IMR-90 (cell line): Measurements from ENCODE around the gene SLC28A3. TPM values are rescaled to one million over a fixed set of nuclear protein-coding genes. Genes with fewer than 3 reads are reported as not detected.

ENCODE experiments used
- ATAC-seq: fragments of 200-7000 bp; cut with Tn5 transposase; 2 replicates; pipeline ENCODE4 v1.9.1; 2020; ENCODE audit warnings: low read depth, mild to moderate bottlenecking, moderate library complexity
- BruUV-seq: library from RNA; stranded (reverse); fragments of 400-500 nt; replicated peaks from 2 replicates; lab custom pipeline; 2021; lab: Mats Ljungman, UMichigan
- CTCF ChIA-PET: fragments of 300-600 bp; formaldehyde crosslinking; extraction: SDS; loops from one replicate; lab custom pipeline; 2021; ENCODE audit warnings: antibody characterized with exemption; lab: Yijun Ruan, JAX
- POLR2A ChIA-PET: fragments of 300-600 bp; sonication (Branson Sonifier 250); formaldehyde crosslinking; loops from one replicate; lab custom pipeline; 2022; ENCODE audit warnings: antibody characterized with exemption; ENCODE audit not compliant: unreplicated experiment; lab: Charles Lee
- DNase-seq: peaks from one replicate; pipeline ENCODE4 v3.0.0; 2013
- H2AFZ ChIP-seq: replicated peaks from 2 replicates; pipeline ENCODE3; 2013; ENCODE audit warnings: low read length, mild to moderate bottlenecking; ENCODE audit not compliant: poor library complexity
- H2AK5ac ChIP-seq: 2 replicates; pipeline ENCODE4 v1.6.1; 2013; ENCODE audit warnings: low read depth, low read length, inconsistent platforms
- H2AK9ac ChIP-seq: replicated peaks from 2 replicates; pipeline ENCODE3; 2013; ENCODE audit warnings: mild to moderate bottlenecking, low read depth, low read length, moderate library complexity; ENCODE audit not compliant: poor library complexity
- H2BK120ac ChIP-seq: 2 replicates; pipeline ENCODE4 v1.6.1; 2013; ENCODE audit warnings: low read depth, low read length, inconsistent platforms
- H2BK15ac ChIP-seq: 3 replicates; pipeline ENCODE4 v1.6.1; 2013; ENCODE audit warnings: low read depth, low read length, inconsistent platforms
- H2BK20ac ChIP-seq: 2 replicates; pipeline ENCODE4 v1.6.1; 2013; ENCODE audit warnings: low read depth, mild to moderate bottlenecking, inconsistent platforms, low read length, moderate library complexity
- H2BK5ac ChIP-seq: 2 replicates; pipeline ENCODE4 v1.6.1; 2013; ENCODE audit warnings: mild to moderate bottlenecking, low read depth, low read length, inconsistent platforms; ENCODE audit not compliant: poor library complexity, severe bottlenecking
- H3K14ac ChIP-seq: replicated peaks from 2 replicates; pipeline ENCODE4 v1.6.1; 2013; ENCODE audit warnings: low read depth, low read length, inconsistent platforms
- H3K18ac ChIP-seq: 2 replicates; pipeline ENCODE4 v1.6.1; 2013; ENCODE audit warnings: low read depth, low read length, control low read depth
- H3K23ac ChIP-seq: 2 replicates; pipeline ENCODE4 v1.6.1; 2013; ENCODE audit warnings: low read depth, low read length, inconsistent platforms
- H3K27ac ChIP-seq: 2 replicates; pipeline ENCODE4 v1.5.1; 2013; ENCODE audit warnings: mild to moderate bottlenecking, control low read depth, low read length; ENCODE audit not compliant: insufficient read depth
- H3K27me3 ChIP-seq: 2 replicates; pipeline ENCODE4 v1.6.1; 2013; ENCODE audit warnings: low read length; ENCODE audit not compliant: control insufficient read depth, insufficient read depth
- H3K36me3 ChIP-seq: 2 replicates; pipeline ENCODE4 v1.6.1; 2013; ENCODE audit warnings: low read length, mixed read lengths; ENCODE audit not compliant: control insufficient read depth, insufficient read depth
- H3K4ac ChIP-seq: 2 replicates; pipeline ENCODE4 v1.6.1; 2013; ENCODE audit warnings: low read depth, low read length, inconsistent platforms
- H3K4me1 ChIP-seq: 2 replicates; pipeline ENCODE4 v1.6.1; 2013; ENCODE audit warnings: low read length, mixed read lengths; ENCODE audit not compliant: control insufficient read depth, insufficient read depth
- H3K4me2 ChIP-seq: 2 replicates; pipeline ENCODE4 v1.6.1; 2013; ENCODE audit warnings: low read depth, mild to moderate bottlenecking, control low read depth, low read length, moderate library complexity
- H3K4me3 ChIP-seq: 2 replicates; pipeline ENCODE4 v1.5.1; 2013; ENCODE audit warnings: low read depth, mild to moderate bottlenecking, control low read depth, low read length, moderate library complexity; ENCODE audit not compliant: insufficient read depth
- H3K56ac ChIP-seq: 2 replicates; pipeline ENCODE4 v1.6.1; 2013; ENCODE audit warnings: low read length, inconsistent platforms; ENCODE audit not compliant: insufficient read depth; ENCODE audit errors: extremely low read depth
- H3K79me1 ChIP-seq, 2 experiments: 2 replicates each; pipeline ENCODE4 v1.6.1; 2013; ENCODE audit warnings: low read length in 2 of 2, inconsistent platforms in 1 of 2, low read depth in 1 of 2
- H3K9ac ChIP-seq: 2 replicates; pipeline ENCODE4 v1.6.1; 2013; ENCODE audit warnings: low read depth, low read length, control low read depth
- H3K9me1 ChIP-seq: 2 replicates; pipeline ENCODE4 v1.6.1; 2013; ENCODE audit warnings: low read length, inconsistent platforms; ENCODE audit not compliant: insufficient read depth
- H3K9me3 ChIP-seq: 2 replicates; pipeline ENCODE4 v1.6.1; 2013; ENCODE audit warnings: low read length; ENCODE audit not compliant: control insufficient read depth, insufficient read depth
- H4K20me1 ChIP-seq: 2 replicates; pipeline ENCODE4 v1.6.1; 2013; ENCODE audit warnings: low read length, inconsistent platforms; ENCODE audit not compliant: insufficient read depth
- H4K5ac ChIP-seq: 2 replicates; pipeline ENCODE4 v1.6.1; 2013; ENCODE audit warnings: mild to moderate bottlenecking, low read depth, low read length, control low read depth
- H4K8ac ChIP-seq, 2 experiments: 2 replicates each; pipeline ENCODE4 v1.6.1; 2013; ENCODE audit warnings: low read depth in 2 of 2, low read length in 2 of 2, control low read depth in 1 of 2, inconsistent platforms in 1 of 2
- H4K91ac ChIP-seq: 2 replicates; pipeline ENCODE4 v1.6.1; 2013; ENCODE audit warnings: low read depth, low read length, inconsistent platforms; ENCODE audit not compliant: insufficient read depth
- BHLHE40 ChIP-seq: fragments of 150-350 bp; IDR thresholded peaks from 2 replicates; pipeline ENCODE4 v1.6.1; 2016; ENCODE audit warnings: mild to moderate bottlenecking, low read depth, low read length
- CEBPB ChIP-seq: IDR thresholded peaks from 2 replicates; pipeline ENCODE4 v1.6.1; 2012; ENCODE audit warnings: low read depth, low read length, improper control_type of control experiment
- MAFK ChIP-seq: IDR thresholded peaks from 2 replicates; pipeline ENCODE4 v1.6.1; 2012; ENCODE audit warnings: low read depth, low read length, improper control_type of control experiment
- POLR2A ChIP-seq: IDR thresholded peaks from 2 replicates; pipeline ENCODE4 v1.6.1; 2012; ENCODE audit warnings: mild to moderate bottlenecking, low read depth, low read length
- RCOR1 ChIP-seq: IDR thresholded peaks from 2 replicates; pipeline ENCODE4 v1.6.1; 2012; ENCODE audit warnings: mild to moderate bottlenecking, low read length, improper control_type of control experiment; ENCODE audit not compliant: insufficient replicate concordance
- WGBS, 2 experiments: methylation state at CpG; one replicate each; pipeline versions ENCODE4 v1.1.5 to v1.1.7; 2013; ENCODE audit warnings: missing lambda C conversion rate in 2 of 2; ENCODE audit not compliant: insufficient read length in 1 of 2; ENCODE audit errors: extremely low coverage in 2 of 2; 5-methylcytosine and 5-hydroxymethylcytosine counted together
- dilution Hi-C: fragments of 300-500 bp; cut with HindIII; formaldehyde crosslinking; loops from one replicate; pipeline ENCODE4 v1.14.3; 2018; ENCODE audit warnings: low sequenced_read_pairs; ENCODE audit not compliant: unreplicated experiment
- in situ Hi-C: fragments of 300-500 bp; cut with MboI; formaldehyde crosslinking; loops from 3 replicates; pipeline ENCODE4 v1.14.3; 2019; ENCODE audit warnings: low sequenced_read_pairs, inconsistent platforms, mixed read lengths
- intact Hi-C: fragments of 100-400 bp; cut with micrococcal nuclease; formaldehyde crosslinking; loops from 2 replicates; pipeline ENCODE4 v1.10.0; 2022
- polyA plus RNA-seq, 3 experiments: library from polyadenylated mRNA; depleted of rRNA; stranded (reverse); fragments of >200 nt; gene quantifications; 2 replicates each; pipeline ENCODE4 v1.2.3, GENCODE V29; 2012; ENCODE audit warnings: low replicate concordance in 1 of 3
- total RNA-seq: library from RNA; depleted of rRNA; stranded (reverse); fragments of >200 nt; gene quantifications from 2 replicates; pipeline ENCODE4 v1.2.3, GENCODE V29; 2012
- TF ChIP-seq, protein P1 (sequence below): conservative IDR thresholded peaks from 2 replicates; pipeline ENCODE4 v1.5.1; 2012; ENCODE audit warnings: mild to moderate bottlenecking, low read depth, low read length, improper control_type of control experiment
- TF ChIP-seq, protein P2 (sequence below): fragments of 150-350 bp; IDR thresholded peaks from 2 replicates; pipeline ENCODE4 v1.6.1; 2016; ENCODE audit warnings: low read depth, mild to moderate bottlenecking, low read length, moderate library complexity, borderline replicate concordance
- TF ChIP-seq, protein P3 (sequence below): fragments of 150-350 bp; IDR thresholded peaks from 2 replicates; pipeline ENCODE4 v1.6.1; 2017; ENCODE audit warnings: mild to moderate bottlenecking, antibody characterized with exemption, low read length, low read depth

SLC28A3 gene
- total and polyA plus RNA-seq, 2 of the 4 experiments (the other 2 are of a cell fraction) = 1.1 to 2.2 TPM

DNA sequence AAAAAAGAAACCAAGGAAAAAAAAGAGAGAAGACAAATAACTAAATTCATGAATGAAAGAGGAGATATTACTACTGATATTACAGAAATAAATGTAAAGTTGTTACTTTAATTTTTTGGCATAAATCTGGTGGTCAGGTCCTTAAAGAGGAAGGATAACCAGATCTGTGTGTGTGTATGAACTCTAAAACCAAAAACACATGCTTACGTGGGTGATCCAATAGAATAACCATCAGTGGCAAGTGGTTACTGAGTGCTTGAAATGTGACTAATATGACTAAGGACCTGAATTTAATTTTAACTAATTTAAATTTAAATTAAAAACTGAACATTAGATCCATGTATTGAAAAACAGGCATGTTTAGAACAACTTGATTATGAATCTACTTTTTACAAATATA, 10.3 kb downstream of the SLC28A3 start:
- H2AFZ ChIP-seq = no peak overlapping the region
- in situ Hi-C loops = no loop called here
- H2AK9ac ChIP-seq = no peak overlapping the region
- no peak overlapping the region for H4K5ac ChIP-seq
- BruUV-seq = no TSS peak
- H3K79me1 ChIP-seq = no peaks in the 10 kb centered on the region
- H2BK5ac ChIP-seq = no peak overlapping the region
- H4K8ac ChIP-seq = no peak overlapping the region
- H3K27ac ChIP-seq = no peak overlapping the region
- dilution Hi-C loops = no loop called here
- H3K27me3 ChIP-seq = no peaks in the 10 kb centered on the region
- ChIA-PET CTCF (no interaction called here), POLR2A (no interaction called here)
- no peak overlapping the region for H4K91ac ChIP-seq
- H2BK20ac ChIP-seq = no peak overlapping the region
- DNase-seq (no peak), ATAC-seq (no peak)
- intact Hi-C loops = no loop called here
- no peak overlapping the region for H3K4ac ChIP-seq
- no peak for TF ChIP-seq POLR2A
- TF ChIP-seq MAFK = no peak
- no peak for TF ChIP-seq CEBPB
- no peak for TF ChIP-seq BHLHE40
- TF ChIP-seq RCOR1 = no peak
- TF ChIP-seq, protein P1, sequence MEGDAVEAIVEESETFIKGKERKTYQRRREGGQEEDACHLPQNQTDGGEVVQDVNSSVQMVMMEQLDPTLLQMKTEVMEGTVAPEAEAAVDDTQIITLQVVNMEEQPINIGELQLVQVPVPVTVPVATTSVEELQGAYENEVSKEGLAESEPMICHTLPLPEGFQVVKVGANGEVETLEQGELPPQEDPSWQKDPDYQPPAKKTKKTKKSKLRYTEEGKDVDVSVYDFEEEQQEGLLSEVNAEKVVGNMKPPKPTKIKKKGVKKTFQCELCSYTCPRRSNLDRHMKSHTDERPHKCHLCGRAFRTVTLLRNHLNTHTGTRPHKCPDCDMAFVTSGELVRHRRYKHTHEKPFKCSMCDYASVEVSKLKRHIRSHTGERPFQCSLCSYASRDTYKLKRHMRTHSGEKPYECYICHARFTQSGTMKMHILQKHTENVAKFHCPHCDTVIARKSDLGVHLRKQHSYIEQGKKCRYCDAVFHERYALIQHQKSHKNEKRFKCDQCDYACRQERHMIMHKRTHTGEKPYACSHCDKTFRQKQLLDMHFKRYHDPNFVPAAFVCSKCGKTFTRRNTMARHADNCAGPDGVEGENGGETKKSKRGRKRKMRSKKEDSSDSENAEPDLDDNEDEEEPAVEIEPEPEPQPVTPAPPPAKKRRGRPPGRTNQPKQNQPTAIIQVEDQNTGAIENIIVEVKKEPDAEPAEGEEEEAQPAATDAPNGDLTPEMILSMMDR = no peak
- TF ChIP-seq, protein P2, sequence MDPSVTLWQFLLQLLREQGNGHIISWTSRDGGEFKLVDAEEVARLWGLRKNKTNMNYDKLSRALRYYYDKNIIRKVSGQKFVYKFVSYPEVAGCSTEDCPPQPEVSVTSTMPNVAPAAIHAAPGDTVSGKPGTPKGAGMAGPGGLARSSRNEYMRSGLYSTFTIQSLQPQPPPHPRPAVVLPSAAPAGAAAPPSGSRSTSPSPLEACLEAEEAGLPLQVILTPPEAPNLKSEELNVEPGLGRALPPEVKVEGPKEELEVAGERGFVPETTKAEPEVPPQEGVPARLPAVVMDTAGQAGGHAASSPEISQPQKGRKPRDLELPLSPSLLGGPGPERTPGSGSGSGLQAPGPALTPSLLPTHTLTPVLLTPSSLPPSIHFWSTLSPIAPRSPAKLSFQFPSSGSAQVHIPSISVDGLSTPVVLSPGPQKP = no peak
- TF ChIP-seq, protein P3, sequence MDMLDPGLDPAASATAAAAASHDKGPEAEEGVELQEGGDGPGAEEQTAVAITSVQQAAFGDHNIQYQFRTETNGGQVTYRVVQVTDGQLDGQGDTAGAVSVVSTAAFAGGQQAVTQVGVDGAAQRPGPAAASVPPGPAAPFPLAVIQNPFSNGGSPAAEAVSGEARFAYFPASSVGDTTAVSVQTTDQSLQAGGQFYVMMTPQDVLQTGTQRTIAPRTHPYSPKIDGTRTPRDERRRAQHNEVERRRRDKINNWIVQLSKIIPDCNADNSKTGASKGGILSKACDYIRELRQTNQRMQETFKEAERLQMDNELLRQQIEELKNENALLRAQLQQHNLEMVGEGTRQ = no peak
- WGBS, 2 experiments = no CpG with 5 or more reads among the region's 1 CpG
- no peak overlapping the region for H3K14ac ChIP-seq
- H3K9me1 ChIP-seq = no peaks in the 10 kb centered on the region
- no peaks in the 10 kb centered on the region for H4K20me1 ChIP-seq
- no peak overlapping the region for H2BK15ac ChIP-seq
- no peak overlapping the region for H2BK120ac ChIP-seq
- H3K9me3 ChIP-seq = peaks cover 3% of the 10 kb centered on the region; the same call in 1 of the 2 replicates
- H3K18ac ChIP-seq = no peak overlapping the region
- no peak overlapping the region for H2AK5ac ChIP-seq
- no peaks in the 10 kb centered on the region; the same call in 1 of the 2 replicates for H3K4me1 ChIP-seq
- H3K36me3 ChIP-seq = no peaks in the 10 kb centered on the region
- no peak overlapping the region for H3K4me2 ChIP-seq
- H3K23ac ChIP-seq = no peak overlapping the region
- H3K56ac ChIP-seq = no peak overlapping the region
- H3K9ac ChIP-seq = no peak overlapping the region
- H3K4me3 ChIP-seq = no peak overlapping the region
